Activated T-cell treated with anti-CD3 and anti-CD28 coated beads, Interleukin-2, amount 50 U/mL, for 1 hour (primary cell): ENCODE results near the gene TTC7B.
"Not testable (repeated sequence)": the region's sequence is repeated elsewhere in the genome, so short reads cannot be mapped to it uniquely, and the experiment has no call there.

Source experiments
- DNase-seq: peaks from one replicate; pipeline ENCODE4 v3.0.0-alpha.2; 2020

TTC7B gene

GRCh38 chr14:90829677-90830076 is 13.4 kb upstream of the TTC7B start:
- no peak for DNase-seq

GRCh38 chr14:90828642-90829487 is 12.6 kb upstream of the TTC7B start:
- DNase-seq: peak; percentile 29

GRCh38 chr14:90827919-90828610 is 11.8 kb upstream of the TTC7B start:
- peak; percentile 94 for DNase-seq

- not testable (repeated sequence) for DNase-seq
Measured at GRCh38 chr14:90823542-90823941, 7.3 kb upstream of the TTC7B start.

- DNase-seq: peak; percentile 67
Measured at GRCh38 chr14:90820958-90821357, 4.7 kb upstream of the TTC7B start.

GRCh38 chr14:90819734-90820393 is 3.6 kb upstream of the TTC7B start:
- no peak for DNase-seq

- no peak for DNase-seq
Measured at GRCh38 chr14:90818715-90819114, 2.5 kb upstream of the TTC7B start.

- peak; percentile 22 for DNase-seq
Measured at GRCh38 chr14:90816681-90817436, 629 bp upstream of the TTC7B start.

GRCh38 chr14:90815572-90815821 is 733 bp downstream of the TTC7B start:
- DNase-seq: no peak

GRCh38 chr14:90814806-90815571 is 1.2 kb downstream of the TTC7B start:
- no peak for DNase-seq

- no peak for DNase-seq
Measured at GRCh38 chr14:90813442-90813841, 2.8 kb downstream of the TTC7B start.

GRCh38 chr14:90812109-90812508 is 4.1 kb downstream of the TTC7B start:
- DNase-seq: no peak

GRCh38 chr14:90811641-90812040 is 4.6 kb downstream of the TTC7B start:
- DNase-seq: no peak

GRCh38 chr14:90810806-90811205 is 5.4 kb downstream of the TTC7B start:
- DNase-seq: no peak

- DNase-seq: no peak
Measured at GRCh38 chr14:90809530-90810312, 6.5 kb downstream of the TTC7B start.

- DNase-seq: no peak
Measured at GRCh38 chr14:90808759-90809529, 7.3 kb downstream of the TTC7B start.

GRCh38 chr14:90807060-90807459 is 9.2 kb downstream of the TTC7B start:
- DNase-seq: no peak

GRCh38 chr14:90805662-90806540 is 10.3 kb downstream of the TTC7B start:
- no peak for DNase-seq

- DNase-seq: no peak
Measured at GRCh38 chr14:90805084-90805391, 11.2 kb downstream of the TTC7B start.
